ENCODE measurements around the gene KLF5.
"Not testable (repeated sequence)": the region's sequence is repeated elsewhere in the genome, so short reads cannot be mapped to it uniquely, and the experiment has no call there.

KLF5 gene

GRCh38 chr13:73058736-73059459 is at the start of gene KLF5:
TSS of gene KLF5 (plus strand) at chr13:73059005. CDS start at chr13:73059328, 323 bp downstream.
- in situ Hi-C loops (cut with MboI; ENCODE audit: low sequenced_read_pairs), result no loop called here

- in situ Hi-C loops (cut with MboI; ENCODE audit: low sequenced_read_pairs), result no loop called here
Observed at GRCh38 chr13:73011751-73012150, 47.1 kb upstream of the KLF5 start.

GRCh38 chr13:73015805-73016204 is 43.0 kb upstream of the KLF5 start:
- in situ Hi-C loops (cut with MboI; ENCODE audit: low sequenced_read_pairs), result no loop called here

- in situ Hi-C loops (cut with MboI; ENCODE audit: low sequenced_read_pairs), result no loop called here
Observed at GRCh38 chr13:73018336-73018735, 40.5 kb upstream of the KLF5 start.

- in situ Hi-C loops (cut with MboI; ENCODE audit: low sequenced_read_pairs), result no loop called here
Observed at GRCh38 chr13:73025217-73026012, 33.4 kb upstream of the KLF5 start.

GRCh38 chr13:73034901-73035300 is 23.9 kb upstream of the KLF5 start:
- in situ Hi-C loops (cut with MboI; ENCODE audit: low sequenced_read_pairs), result no loop called here

GRCh38 chr13:73035660-73036059 is 23.1 kb upstream of the KLF5 start:
- in situ Hi-C loops (cut with MboI; ENCODE audit: low sequenced_read_pairs), result no loop called here

- in situ Hi-C loops (cut with MboI; ENCODE audit: low sequenced_read_pairs), result no loop called here
Observed at GRCh38 chr13:73036566-73036965, 22.2 kb upstream of the KLF5 start.

GRCh38 chr13:73038064-73038463 is 20.7 kb upstream of the KLF5 start:
- in situ Hi-C loops (cut with MboI; ENCODE audit: low sequenced_read_pairs), result no loop called here

GRCh38 chr13:73039201-73040108 is 19.4 kb upstream of the KLF5 start:
- in situ Hi-C loops (cut with MboI; ENCODE audit: low sequenced_read_pairs), result no loop called here

GRCh38 chr13:73040484-73040883 is 18.3 kb upstream of the KLF5 start:
- in situ Hi-C loops (cut with MboI; ENCODE audit: low sequenced_read_pairs), result no loop called here

GRCh38 chr13:73040968-73041596 is 17.7 kb upstream of the KLF5 start:
- in situ Hi-C loops (cut with MboI; ENCODE audit: low sequenced_read_pairs), result no loop called here

- in situ Hi-C loops (cut with MboI; ENCODE audit: low sequenced_read_pairs), result no loop called here
Observed at GRCh38 chr13:73045031-73045430, 13.8 kb upstream of the KLF5 start.

- in situ Hi-C loops (cut with MboI; ENCODE audit: low sequenced_read_pairs), result not testable (repeated sequence)
Observed at GRCh38 chr13:73048615-73049014, 10.2 kb upstream of the KLF5 start.

GRCh38 chr13:73054712-73055111 is 4.1 kb upstream of the KLF5 start:
- in situ Hi-C loops (cut with MboI; ENCODE audit: low sequenced_read_pairs), result no loop called here

- in situ Hi-C loops (cut with MboI; ENCODE audit: low sequenced_read_pairs), result no loop called here
Observed at GRCh38 chr13:73055813-73056564, 2.8 kb upstream of the KLF5 start.

GRCh38 chr13:73056565-73056962 is 2.2 kb upstream of the KLF5 start:
- in situ Hi-C loops (cut with MboI; ENCODE audit: low sequenced_read_pairs), result no loop called here

- in situ Hi-C loops (cut with MboI; ENCODE audit: low sequenced_read_pairs), result no loop called here
Observed at GRCh38 chr13:73057284-73058063, 1.3 kb upstream of the KLF5 start.

- in situ Hi-C loops (cut with MboI; ENCODE audit: low sequenced_read_pairs), result no loop called here
Observed at GRCh38 chr13:73058064-73058313, 816 bp upstream of the KLF5 start.

- in situ Hi-C loops (cut with MboI; ENCODE audit: low sequenced_read_pairs), result no loop called here
Observed at GRCh38 chr13:73058432-73058735, 421 bp upstream of the KLF5 start.
